Stimulated activated CD4-positive, alpha-beta T cell treated with anti-CD3 and anti-CD28 coated beads, Interleukin-1b, Interleukin-23, amount 100 ng/mL, for 1 hour (primary cell): ENCODE measurements around the gene BPIFB1.

Experiments used
- DNase-seq, 2 donors: peaks; one replicate each; pipeline ENCODE4 v3.0.0-alpha.2; 2020; ENCODE audit warnings: low read depth in 2 of 2

BPIFB1 gene

GRCh38 chr20:33273117-33273851, 9.7 kb upstream of the BPIFB1 start:
- DNase-seq, result no peak

GRCh38 chr20:33275215-33275614, 7.8 kb upstream of the BPIFB1 start:
- no peak for DNase-seq

- DNase-seq, result no peak
These were observed 7.1 kb upstream of the BPIFB1 start for GRCh38 chr20:33275871-33276270.

GRCh38 chr20:33276303-33277113, 6.5 kb upstream of the BPIFB1 start:
- DNase-seq, result no peak

DNA sequence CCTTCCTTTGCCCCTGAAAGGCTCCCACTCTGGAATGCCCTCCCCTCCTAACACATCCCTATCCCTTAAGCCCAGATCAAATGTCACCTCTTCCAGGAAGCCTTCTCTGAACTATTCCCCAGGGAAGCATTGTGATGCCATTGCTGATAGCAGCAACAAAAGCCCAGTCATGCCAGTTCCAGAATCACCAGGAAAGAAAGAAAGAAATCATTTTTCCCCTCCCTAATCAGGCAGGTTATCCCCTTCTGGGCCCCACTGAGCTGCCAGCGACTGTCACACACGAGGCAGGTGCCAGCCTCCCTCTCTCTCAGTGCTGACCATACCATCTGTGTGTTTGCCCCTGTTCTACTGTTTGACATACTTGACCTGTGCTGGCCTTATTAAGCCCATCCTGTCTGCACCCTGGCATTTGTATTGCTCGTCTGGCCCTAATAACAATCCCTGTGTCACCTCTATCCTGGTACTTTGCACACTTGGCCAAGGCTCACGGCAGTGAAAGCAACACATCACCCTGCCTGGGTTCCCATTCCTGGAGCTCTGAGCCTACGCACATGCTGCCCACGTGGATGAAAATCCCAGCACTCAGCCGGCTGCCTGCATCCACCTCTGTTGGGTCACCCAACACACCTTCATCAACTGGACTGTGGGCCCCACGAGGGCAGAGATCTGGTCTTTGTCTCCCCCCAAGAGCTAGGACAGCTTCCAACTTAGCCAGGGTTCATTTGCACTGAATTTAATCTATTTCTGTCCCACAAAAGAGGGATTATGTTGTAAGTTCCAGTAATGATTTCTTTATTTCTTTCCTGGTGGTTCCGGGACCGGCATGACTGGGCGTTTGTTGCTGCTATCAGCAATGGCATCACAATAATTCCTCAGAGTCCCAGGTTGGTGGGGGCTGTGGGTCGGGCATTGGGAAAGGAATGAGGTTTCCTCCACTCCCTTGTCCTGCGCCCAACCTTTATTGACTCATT, 5.3 kb upstream of the BPIFB1 start:
- no peak for DNase-seq

DNA sequence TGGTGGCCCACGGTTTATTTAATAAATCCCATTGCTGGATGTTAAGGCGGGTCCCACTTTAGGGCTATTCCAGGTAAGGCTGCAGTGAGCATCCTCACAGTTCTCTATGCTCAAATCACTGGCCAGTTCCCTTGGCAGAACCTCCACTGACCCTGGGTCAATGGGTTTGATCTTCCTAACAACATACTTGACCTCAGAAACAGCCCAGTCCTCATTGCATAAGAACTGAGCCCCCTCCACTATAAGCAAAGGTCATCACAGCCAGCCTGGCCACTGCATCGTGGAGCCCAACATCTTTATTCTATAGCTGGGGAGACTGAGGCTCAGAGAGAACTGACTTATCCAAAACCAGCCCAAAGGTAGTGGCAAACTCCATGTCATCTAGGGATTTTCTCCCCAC, 4.3 kb upstream of the BPIFB1 start:
- DNase-seq, result no peak

DNA sequence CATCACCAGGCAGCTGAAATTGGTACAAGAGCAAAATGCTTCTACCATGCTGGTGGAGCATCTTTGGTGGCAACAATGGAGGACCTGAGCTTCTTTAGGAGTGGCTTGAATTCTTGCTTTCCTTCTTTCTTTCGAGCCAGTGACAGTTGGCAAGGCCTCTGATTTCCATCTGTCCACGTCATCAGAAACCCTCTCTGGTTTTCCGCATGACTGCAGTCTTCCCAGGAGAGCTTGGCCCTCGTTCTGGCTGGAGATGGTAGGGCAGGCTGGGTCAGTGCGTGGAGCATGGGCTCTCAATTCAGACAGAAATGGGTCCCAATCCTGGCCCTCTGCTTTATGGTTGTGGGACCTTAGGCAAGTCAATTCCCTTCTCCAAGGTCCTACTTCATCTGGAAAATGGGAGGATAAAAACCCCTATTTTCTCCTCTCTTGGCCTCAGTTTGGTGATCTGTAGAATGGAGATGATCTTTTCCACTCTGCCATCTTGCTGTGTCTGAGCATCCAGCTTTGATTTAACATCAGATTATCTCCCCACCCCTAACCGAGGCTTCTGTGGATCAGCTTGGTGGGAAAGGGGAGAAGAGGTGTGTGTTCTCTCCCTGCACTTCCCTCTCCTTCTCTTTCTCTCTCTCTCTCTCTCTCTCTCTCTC, 3.6 kb upstream of the BPIFB1 start:
- no peak for DNase-seq

- DNase-seq, result no peak
These were observed 2.9 kb upstream of the BPIFB1 start for GRCh38 chr20:33280000-33280680.

DNA sequence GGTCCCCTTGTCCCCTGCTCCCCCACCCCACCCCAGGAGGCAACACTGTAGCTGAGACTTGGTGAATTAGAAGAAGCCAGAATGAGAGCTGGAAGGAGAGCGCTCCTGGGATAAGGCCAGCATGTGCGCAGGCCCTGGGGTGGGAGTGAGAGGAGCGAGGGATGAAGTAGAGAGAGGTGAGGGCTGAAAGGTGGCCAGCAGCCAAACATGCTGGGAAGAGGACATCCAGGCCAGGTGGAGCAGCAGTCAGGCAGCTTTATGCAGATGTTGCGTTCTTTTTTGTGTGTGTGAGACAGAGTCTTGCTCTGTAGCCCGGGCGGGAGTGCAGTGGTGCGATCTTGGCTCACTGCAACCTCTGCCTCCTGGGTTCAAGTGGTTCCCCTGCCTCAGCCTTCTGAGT, 2.2 kb upstream of the BPIFB1 start:
- DNase-seq, result no peak

- DNase-seq, result no peak
These were observed 1.4 kb upstream of the BPIFB1 start for GRCh38 chr20:33281550-33282146.

DNA sequence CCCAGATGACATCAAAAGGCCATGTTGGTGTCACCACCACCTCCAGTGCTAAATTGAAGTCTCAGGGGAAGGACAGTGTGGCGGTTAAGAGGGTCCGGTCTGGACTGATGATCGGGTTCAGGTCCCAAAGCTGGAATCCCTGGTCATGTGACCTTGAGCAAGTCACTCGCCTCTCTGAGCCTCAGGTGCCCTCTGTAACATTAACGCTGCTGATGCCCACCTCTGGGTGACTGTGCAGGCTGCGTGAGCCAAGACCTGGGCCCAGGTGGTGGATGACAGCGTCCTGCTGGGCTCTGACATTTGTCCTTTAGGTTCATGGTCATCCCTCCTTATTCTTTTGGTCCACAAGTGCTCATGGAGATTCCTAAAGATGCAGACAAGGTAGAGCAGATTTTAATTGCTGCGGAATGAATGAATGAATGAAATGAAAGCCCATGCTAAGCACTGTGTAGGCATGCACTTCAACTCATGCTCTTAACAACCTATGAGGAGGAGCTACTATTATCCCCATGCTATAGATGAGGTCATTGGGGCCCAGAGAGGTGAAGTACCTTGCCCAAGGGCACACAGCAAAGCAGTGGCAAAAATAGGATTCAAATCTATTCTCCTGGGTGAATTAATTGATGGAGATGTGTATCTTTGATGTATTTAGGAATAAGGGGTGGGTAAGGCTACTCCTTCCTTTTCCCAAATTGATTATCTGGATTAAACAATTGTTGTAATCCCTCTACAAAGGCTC, 649 bp upstream of the BPIFB1 start:
- no peak for DNase-seq

DNA sequence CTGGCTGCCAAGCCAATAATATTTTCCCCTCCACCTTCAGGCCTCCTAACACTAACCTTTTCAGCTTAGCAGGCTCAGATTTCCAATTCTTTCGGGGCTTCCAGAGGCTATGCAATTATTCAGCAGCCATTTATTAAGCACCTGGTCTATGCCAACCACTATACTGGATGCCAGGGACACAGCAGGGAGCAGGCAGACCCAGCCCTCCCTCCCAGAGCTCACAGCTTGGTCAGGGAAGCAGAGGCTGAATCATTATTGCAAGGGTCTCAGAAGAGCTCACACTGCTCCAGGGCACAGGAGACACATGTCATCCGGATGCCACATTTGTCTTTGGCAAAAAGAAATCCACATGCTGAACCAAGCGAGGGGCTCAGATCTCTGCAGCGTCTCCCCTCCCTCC, 1.3 kb downstream of the BPIFB1 start:
- DNase-seq, result no peak

- no peak for DNase-seq
These were observed 1.9 kb downstream of the BPIFB1 start for GRCh38 chr20:33284937-33285336.

DNA sequence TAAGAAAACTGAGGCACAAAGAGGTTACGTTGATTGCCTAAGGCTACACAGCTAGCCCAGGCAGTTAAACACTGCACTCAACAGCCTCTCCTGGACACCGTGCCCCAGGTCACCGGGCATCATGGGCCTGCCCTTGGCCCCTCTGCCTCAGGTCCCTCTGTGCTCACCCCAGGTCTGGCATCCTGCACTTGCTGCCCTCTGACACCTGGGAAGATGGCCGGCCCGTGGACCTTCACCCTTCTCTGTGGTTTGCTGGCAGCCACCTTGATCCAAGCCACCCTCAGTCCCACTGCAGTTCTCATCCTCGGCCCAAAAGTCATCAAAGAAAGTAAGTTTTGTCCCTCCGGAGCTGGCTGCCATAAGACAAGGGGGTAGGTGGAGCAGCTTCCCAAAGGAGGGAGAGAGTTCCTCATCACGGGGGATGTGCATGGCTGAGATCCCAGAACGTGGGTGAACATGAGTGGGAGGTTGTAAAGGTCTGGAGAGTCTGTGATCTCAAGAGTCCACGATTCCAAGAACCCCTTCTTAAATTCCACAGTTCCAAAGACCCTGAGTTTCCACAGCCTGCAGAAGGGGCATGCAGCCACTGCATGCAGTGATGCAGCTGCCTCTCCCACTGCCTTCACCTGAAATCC, 3.0 kb downstream of the BPIFB1 start:
- DNase-seq, result no peak

- DNase-seq, result no peak
These were observed 4.9 kb downstream of the BPIFB1 start for GRCh38 chr20:33287884-33288283.

GRCh38 chr20:33290852-33291251, 7.8 kb downstream of the BPIFB1 start:
- no peak for DNase-seq

DNA sequence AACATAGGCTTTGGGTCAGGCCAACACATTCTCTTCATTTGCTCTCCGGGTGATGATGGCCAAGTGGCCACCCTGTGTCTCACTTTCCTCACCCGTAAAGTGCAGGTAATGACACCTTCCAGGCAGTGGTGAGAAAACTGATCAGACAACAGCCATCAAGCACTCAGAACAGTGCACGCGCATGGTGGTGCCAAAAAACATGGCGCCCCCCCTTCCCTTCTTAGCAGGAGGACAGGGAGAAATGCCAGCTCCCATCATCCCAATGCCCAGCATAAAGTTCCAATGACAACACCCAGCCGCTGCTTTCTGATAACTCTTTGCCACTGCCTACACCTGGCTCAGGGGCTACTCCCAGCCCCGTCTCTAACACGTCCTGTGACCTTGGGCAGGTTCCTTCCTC, 8.4 kb downstream of the BPIFB1 start:
- DNase-seq, result no peak

DNA sequence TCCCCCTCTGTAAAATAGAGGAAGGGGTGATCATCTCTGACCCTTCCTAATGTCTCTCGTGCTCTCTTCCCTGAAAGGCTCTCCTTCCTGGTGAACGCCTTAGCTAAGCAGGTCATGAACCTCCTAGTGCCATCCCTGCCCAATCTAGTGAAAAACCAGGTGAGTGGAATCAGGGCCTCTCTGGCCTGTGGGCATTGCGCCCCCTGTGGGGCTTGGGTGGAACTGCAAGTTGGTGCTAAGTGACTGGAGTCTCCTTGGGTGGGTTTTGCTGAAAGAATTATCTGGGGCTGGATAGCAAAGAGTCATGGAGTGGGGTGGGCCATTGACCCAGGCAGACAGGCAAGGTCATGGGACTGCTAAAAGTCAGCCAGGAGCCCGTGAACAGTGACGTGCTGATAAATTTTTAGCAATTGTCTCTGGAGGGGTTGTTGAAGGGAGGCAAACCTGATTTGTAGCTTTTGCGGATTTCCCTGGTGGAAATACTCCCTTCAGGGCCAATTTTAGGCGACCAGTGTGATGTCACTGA, 8.9 kb downstream of the BPIFB1 start:
- DNase-seq, result peak; percentile 23 to 62

- no peak for DNase-seq
These were observed 13.2 kb downstream of the BPIFB1 start for GRCh38 chr20:33296206-33296605.
